Right lobe of liver (tissue), 4 donors: Measurements from ENCODE around the gene C4orf50.

Experiments
- CTCF ChIP-seq, 4 donors: fragments of 200-600 bp in 3 of 4; fragments of 450-650 bp in 1 of 4; IDR thresholded peaks; one replicate each; pipeline versions ENCODE4 v1.5.1 to v1.8.0; 2016 to 2022; ENCODE audit warnings: antibody characterized with exemption in 4 of 4, mild to moderate bottlenecking in 2 of 4
- POLR2A ChIP-seq: fragments of 450-650 bp; IDR thresholded peaks from one replicate; pipeline ENCODE4 v1.6.1; 2017; ENCODE audit warnings: antibody characterized with exemption, mild to moderate bottlenecking
- donor health status: DM: no; HTN: no; CAD: no.
- donor health status: DM: no; HTN: no; CAD: no.
- donor health status: DM: no; HTN: yes; CAD: no.

- TF ChIP-seq CTCF (IDR thresholded peaks at IDR 0.05) (no peak), POLR2A (no peak)
Measured at GRCh38 chr4:5976921-5977320, 41.3 kb downstream of the C4orf50 start.
